ENCODE results near the gene ADAMTS16.

- no peak for TF ChIP-seq ZFP30 (CRISPR knock-in tag; IDR thresholded peaks at IDR 0.05)
- TF ChIP-seq PPARA (CRISPR knock-in tag; IDR thresholded peaks at IDR 0.05; ENCODE audit: borderline replicate concordance), result no peak
- no peak for TF ChIP-seq CSDC2 (CRISPR knock-in tag; IDR thresholded peaks at IDR 0.05)
These were observed 69.0 kb downstream of the ADAMTS16 start for GRCh38 chr5:5209089-5209488.

All from SK-N-SH treated with all-trans-retinoic acid at 6 μM for 48 hours (cell line).